DMS 273 (cell line): ENCODE results near the gene DAPK1.
"Not testable (repeated sequence)": the region's sequence is repeated elsewhere in the genome, so short reads cannot be mapped to it uniquely, and the experiment has no call there.

Experiments
- DNase-seq: peaks from one replicate; lab custom pipeline; 2025; ENCODE audit not compliant: unreplicated experiment; lab: John Stamatoyannopoulos, UW

Gene DAPK1

GRCh38 chr9:87542141-87542540 lies 44.5 kb downstream of the DAPK1 start:
- no peak for DNase-seq

- no peak for DNase-seq
Measured at GRCh38 chr9:87543251-87543650, 45.6 kb downstream of the DAPK1 start.

- no peak for DNase-seq
Measured at GRCh38 chr9:87545858-87546257, 48.2 kb downstream of the DAPK1 start.

- peak; percentile 61 for DNase-seq
Measured at GRCh38 chr9:87546704-87547103, 49.0 kb downstream of the DAPK1 start.

- no peak for DNase-seq
Measured at GRCh38 chr9:87547671-87548081, 50.0 kb downstream of the DAPK1 start.

- no peak for DNase-seq
Measured at GRCh38 chr9:87548159-87548558, 50.5 kb downstream of the DAPK1 start.

- not testable (repeated sequence) for DNase-seq
Measured at GRCh38 chr9:87549088-87549487, 51.4 kb downstream of the DAPK1 start.

- no peak for DNase-seq
Measured at GRCh38 chr9:87549791-87550190, 52.1 kb downstream of the DAPK1 start.

- DNase-seq: no peak
Measured at GRCh38 chr9:87550253-87550954, 52.7 kb downstream of the DAPK1 start.

GRCh38 chr9:87551772-87552217 lies 54.1 kb downstream of the DAPK1 start:
- peak; percentile 43 for DNase-seq

GRCh38 chr9:87554171-87554910 lies 56.7 kb downstream of the DAPK1 start:
- DNase-seq: no peak

- no peak for DNase-seq
Measured at GRCh38 chr9:87554976-87555375, 57.3 kb downstream of the DAPK1 start.

- no peak for DNase-seq
Measured at GRCh38 chr9:87556039-87556438, 58.4 kb downstream of the DAPK1 start.

GRCh38 chr9:87556821-87557220 lies 59.2 kb downstream of the DAPK1 start:
- no peak for DNase-seq

GRCh38 chr9:87557996-87558395 lies 60.3 kb downstream of the DAPK1 start:
- DNase-seq: no peak

- no peak for DNase-seq
Measured at GRCh38 chr9:87558606-87559190, 61.0 kb downstream of the DAPK1 start.

GRCh38 chr9:87562062-87562461 lies 64.4 kb downstream of the DAPK1 start:
- DNase-seq: no peak

- no peak for DNase-seq
Measured at GRCh38 chr9:87562530-87563170, 65.0 kb downstream of the DAPK1 start.

GRCh38 chr9:87564111-87564510 lies 66.4 kb downstream of the DAPK1 start:
- DNase-seq: no peak

- DNase-seq: no peak
Measured at GRCh38 chr9:87564791-87565241, 67.1 kb downstream of the DAPK1 start.

- DNase-seq: peak; percentile 90
Measured at GRCh38 chr9:87567001-87567400, 69.3 kb downstream of the DAPK1 start.
